Prostate gland (tissue), 2 donors: ENCODE data around the gene KCTD6. TPM values are rescaled to one million over a fixed set of nuclear protein-coding genes. Genes with fewer than 3 reads are reported as not detected.
"Not testable (repeated sequence)": the region's sequence is repeated elsewhere in the genome, so short reads cannot be mapped to it uniquely, and the experiment has no call there.

ENCODE experiments used
- DNase-seq: peaks from one replicate; pipeline ENCODE4 v3.0.0-alpha.2; 2019; ENCODE audit warnings: low spot score
- H3K27ac ChIP-seq, 2 donors: fragments of 200-600 bp; sonication (generic); 2 replicates each; pipeline ENCODE4 v1.5.1; 2017 to 2019
- H3K27me3 ChIP-seq: fragments of 200-600 bp; sonication (generic); replicated peaks from 2 replicates; pipeline ENCODE4 v1.5.1; 2019; ENCODE audit not compliant: insufficient read depth
- H3K36me3 ChIP-seq, 2 donors: fragments of 200-600 bp; sonication (generic); 1 replicate in 1 of 2; 2 replicates in 1 of 2; pipeline versions ENCODE4 v1.5.1 to v1.8.1; 2017 to 2019
- H3K4me1 ChIP-seq: fragments of 200-600 bp; sonication (generic); replicated peaks from 2 replicates; pipeline ENCODE4 v1.5.1; 2019
- H3K4me3 ChIP-seq, 2 donors: fragments of 200-600 bp; sonication (generic); 2 replicates each; pipeline ENCODE4 v1.5.1; 2017 to 2019
- H3K9me3 ChIP-seq: fragments of 200-600 bp; sonication (generic); 2 replicates; pipeline ENCODE4 v1.5.1; 2017
- CTCF ChIP-seq, 4 experiments: fragments of 200-600 bp in 2 of 4; fragments of 450-650 bp in 2 of 4; sonication (generic) in 2 of 4; IDR thresholded peaks; 1 replicate in 3 of 4; 2 replicates in 1 of 4; pipeline ENCODE4 v1.5.1; 2016 to 2019; ENCODE audit warnings: antibody characterized with exemption in 4 of 4, mild to moderate bottlenecking in 2 of 4, moderate library complexity in 2 of 4
- POLR2A ChIP-seq: fragments of 450-650 bp; IDR thresholded peaks from one replicate; pipeline ENCODE4 v1.6.1; 2016; ENCODE audit warnings: antibody characterized with exemption, mild to moderate bottlenecking
- POLR2AphosphoS5 ChIP-seq: sonication (generic); formaldehyde crosslinking; IDR thresholded peaks from one replicate; pipeline ENCODE4 v1.6.1; 2017; ENCODE audit warnings: antibody characterized with exemption
- WGBS: methylation state at CpG from one replicate; pipeline ENCODE4 v1.1.5; 2018; 5-methylcytosine and 5-hydroxymethylcytosine counted together
- intact Hi-C: fragments of 100-400 bp; cut with DNase I; formaldehyde crosslinking; loops from one replicate; pipeline ENCODE4 v1.14.2; 2022
- total RNA-seq, 2 donors: library from RNA; depleted of rRNA; stranded (reverse); fragments of >200 nt; gene quantifications; one replicate each; pipeline ENCODE4 v1.1.0, GENCODE V29; 2016

KCTD6 gene
- total RNA-seq, 2 donors from 2014 or later = 7.2 to 14.9 TPM

- no peaks in the 10 kb centered on the region for H3K9me3 ChIP-seq
- no peak for TF ChIP-seq CTCF (IDR thresholded peaks at IDR 0.05)
- no peak for TF ChIP-seq POLR2AphosphoS5
- TF ChIP-seq POLR2A = no peak
- no peaks in the 10 kb centered on the region for H3K27me3 ChIP-seq
- H3K4me3 ChIP-seq = no peak overlapping the region
- H3K27ac ChIP-seq = no peak overlapping the region
- DNase-seq = no peak
- H3K4me1 ChIP-seq = no peaks in the 10 kb centered on the region
- intact Hi-C loops = no loop called here
- 85% methylated on average over 5 of the region's 5 CpGs for WGBS
- no peaks in the 10 kb centered on the region for H3K36me3 ChIP-seq
Observed at GRCh38 chr3:58522759-58523425, 31.0 kb downstream of the KCTD6 start.

- H3K27ac ChIP-seq = no peak overlapping the region
- DNase-seq = no peak
- no peaks in the 10 kb centered on the region for H3K27me3 ChIP-seq
- H3K36me3 ChIP-seq = no peaks in the 10 kb centered on the region
- no peaks in the 10 kb centered on the region for H3K4me1 ChIP-seq
- WGBS = 89% methylated on average over 11 of the region's 11 CpGs
- no peak overlapping the region for H3K4me3 ChIP-seq
- intact Hi-C loops = no loop called here
- H3K9me3 ChIP-seq = no peaks in the 10 kb centered on the region
- TF ChIP-seq CTCF (IDR thresholded peaks at IDR 0.05) = no peak
- no peak for TF ChIP-seq POLR2A
- TF ChIP-seq POLR2AphosphoS5 = no peak
Observed at GRCh38 chr3:58524326-58524888, 32.5 kb downstream of the KCTD6 start.

- 80% methylated on average over 7 of the region's 7 CpGs for WGBS
Observed at GRCh38 chr3:58526515-58526957, 34.6 kb downstream of the KCTD6 start.

GRCh38 chr3:58527440-58527839 is 35.5 kb downstream of the KCTD6 start:
- H3K4me3 ChIP-seq, H3K9me3 ChIP-seq, DNase-seq, H3K27ac ChIP-seq, H3K4me1 ChIP-seq, H3K27me3 ChIP-seq, intact Hi-C loops, H3K36me3 ChIP-seq: not testable (repeated sequence)
- 89% methylated on average over 3 of the region's 3 CpGs for WGBS

More at GRCh38 chr3:58526515-58526957, 34.6 kb downstream of the KCTD6 start:
- TF ChIP-seq POLR2A = no peak
- TF ChIP-seq CTCF (IDR thresholded peaks at IDR 0.05) = no peak
- no peak for TF ChIP-seq POLR2AphosphoS5
- no peaks in the 10 kb centered on the region for H3K9me3 ChIP-seq
- intact Hi-C loops = no loop called here
- no peaks in the 10 kb centered on the region for H3K4me1 ChIP-seq
- H3K27ac ChIP-seq = no peak overlapping the region
- H3K27me3 ChIP-seq = no peaks in the 10 kb centered on the region
- no peak for DNase-seq
- H3K36me3 ChIP-seq = peaks cover 0 to 4% of the 10 kb centered on the region in 2 donors
- no peak overlapping the region for H3K4me3 ChIP-seq

- intact Hi-C loops = no loop called here
- H3K4me3 ChIP-seq = no peak overlapping the region
- DNase-seq = peak; percentile 67
- H3K9me3 ChIP-seq = no peaks in the 10 kb centered on the region
- no peak for TF ChIP-seq POLR2A
- TF ChIP-seq POLR2AphosphoS5 = peak; percentile 18
- no peak for TF ChIP-seq CTCF (IDR thresholded peaks at IDR 0.05)
- no peaks in the 10 kb centered on the region for H3K27me3 ChIP-seq
- H3K36me3 ChIP-seq = peaks cover 0 to 4% of the 10 kb centered on the region in 2 donors
- 26% methylated on average over 6 of the region's 6 CpGs for WGBS
- H3K27ac ChIP-seq = no peak overlapping the region
- no peaks in the 10 kb centered on the region for H3K4me1 ChIP-seq
Observed at GRCh38 chr3:58528629-58529028, 36.7 kb downstream of the KCTD6 start.
